GM23338 (cell line): Measurements from ENCODE around the gene LRRC18.
A peak's percentile ranks its signal among the peaks of the same experiment; 100 is the strongest.

ENCODE experiments used
- EZH2 ChIP-seq: fragments of 200-600 bp; sonication (generic); IDR thresholded peaks from one replicate; pipeline ENCODE4 v1.8.0; 2017; ENCODE audit warnings: antibody characterized with exemption, mild to moderate bottlenecking, low read depth; ENCODE audit not compliant: unreplicated experiment
- EZH2phosphoT487 ChIP-seq: fragments of 200-600 bp; sonication (generic); IDR thresholded peaks from one replicate; pipeline ENCODE4 v1.8.1; 2018; ENCODE audit warnings: antibody characterized with exemption; ENCODE audit not compliant: unreplicated experiment
- POLR2AphosphoS5 ChIP-seq: IDR thresholded peaks from 2 replicates; pipeline ENCODE4 v1.6.1; 2016; ENCODE audit warnings: antibody characterized with exemption, low read depth
- STAT1 ChIP-seq: IDR thresholded peaks from one replicate; pipeline ENCODE4 v1.6.1; 2016; ENCODE audit warnings: antibody characterized with exemption; ENCODE audit not compliant: unreplicated experiment
- ZNF331 ChIP-seq: fragments of 250-450 bp; sonication (Bioruptor Pico); IDR thresholded peaks from 2 replicates; pipeline ENCODE4 v1.5.0; 2020; ENCODE audit warnings: low read depth, mild to moderate bottlenecking, moderate library complexity
- TF ChIP-seq, protein P1 (sequence below): IDR thresholded peaks from 2 replicates; pipeline ENCODE4 v1.6.1; 2016; ENCODE audit warnings: antibody characterized with exemption
- TF ChIP-seq, protein P2 (sequence below), 2 experiments: fragments of 200-600 bp in 1 of 2; sonication (generic) in 1 of 2; conservative IDR thresholded peaks; 2 replicates each; pipeline versions ENCODE4 v1.5.1 to v1.6.1; 2016 to 2017; ENCODE audit warnings: antibody characterized with exemption in 2 of 2, low read depth in 2 of 2, mild to moderate bottlenecking in 2 of 2, moderate library complexity in 1 of 2

DNA sequence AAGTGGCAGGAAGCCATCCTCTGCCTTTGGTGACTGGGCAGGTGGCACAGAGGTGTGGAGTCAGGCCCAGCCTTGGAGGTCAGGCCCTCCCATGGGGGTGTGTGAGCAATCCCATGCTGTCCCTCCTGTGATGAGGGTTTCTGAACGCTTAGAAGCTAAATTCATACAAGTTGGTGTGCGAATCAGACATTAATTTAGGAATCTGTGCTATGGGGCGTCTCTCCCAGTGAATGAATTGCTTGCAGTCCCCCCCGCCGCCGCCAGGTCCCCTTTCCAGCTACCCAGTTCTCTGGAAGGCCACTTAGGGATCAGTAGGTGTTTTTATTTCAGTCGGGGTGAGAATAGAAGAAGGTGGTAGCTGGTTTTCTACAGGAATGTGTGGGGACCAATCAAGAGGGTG is 37.5 kb downstream of the LRRC18 start:
- TF ChIP-seq, protein P1, sequence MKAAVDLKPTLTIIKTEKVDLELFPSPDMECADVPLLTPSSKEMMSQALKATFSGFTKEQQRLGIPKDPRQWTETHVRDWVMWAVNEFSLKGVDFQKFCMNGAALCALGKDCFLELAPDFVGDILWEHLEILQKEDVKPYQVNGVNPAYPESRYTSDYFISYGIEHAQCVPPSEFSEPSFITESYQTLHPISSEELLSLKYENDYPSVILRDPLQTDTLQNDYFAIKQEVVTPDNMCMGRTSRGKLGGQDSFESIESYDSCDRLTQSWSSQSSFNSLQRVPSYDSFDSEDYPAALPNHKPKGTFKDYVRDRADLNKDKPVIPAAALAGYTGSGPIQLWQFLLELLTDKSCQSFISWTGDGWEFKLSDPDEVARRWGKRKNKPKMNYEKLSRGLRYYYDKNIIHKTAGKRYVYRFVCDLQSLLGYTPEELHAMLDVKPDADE = no peak
- TF ChIP-seq POLR2AphosphoS5 (no peak), EZH2phosphoT487 (no peak), EZH2 (no peak), ZNF331 (CRISPR knock-in tag) (no peak), STAT1 (no peak)
- TF ChIP-seq, protein P2, sequence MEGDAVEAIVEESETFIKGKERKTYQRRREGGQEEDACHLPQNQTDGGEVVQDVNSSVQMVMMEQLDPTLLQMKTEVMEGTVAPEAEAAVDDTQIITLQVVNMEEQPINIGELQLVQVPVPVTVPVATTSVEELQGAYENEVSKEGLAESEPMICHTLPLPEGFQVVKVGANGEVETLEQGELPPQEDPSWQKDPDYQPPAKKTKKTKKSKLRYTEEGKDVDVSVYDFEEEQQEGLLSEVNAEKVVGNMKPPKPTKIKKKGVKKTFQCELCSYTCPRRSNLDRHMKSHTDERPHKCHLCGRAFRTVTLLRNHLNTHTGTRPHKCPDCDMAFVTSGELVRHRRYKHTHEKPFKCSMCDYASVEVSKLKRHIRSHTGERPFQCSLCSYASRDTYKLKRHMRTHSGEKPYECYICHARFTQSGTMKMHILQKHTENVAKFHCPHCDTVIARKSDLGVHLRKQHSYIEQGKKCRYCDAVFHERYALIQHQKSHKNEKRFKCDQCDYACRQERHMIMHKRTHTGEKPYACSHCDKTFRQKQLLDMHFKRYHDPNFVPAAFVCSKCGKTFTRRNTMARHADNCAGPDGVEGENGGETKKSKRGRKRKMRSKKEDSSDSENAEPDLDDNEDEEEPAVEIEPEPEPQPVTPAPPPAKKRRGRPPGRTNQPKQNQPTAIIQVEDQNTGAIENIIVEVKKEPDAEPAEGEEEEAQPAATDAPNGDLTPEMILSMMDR (conservative IDR thresholded peaks at IDR 0.05; ENCODE audit: low read depth in 2 of 2) = 0 out of 4 replicates have a peak, but pooled peaks of 1 of the 2 experiments have one; percentile 15
